IMR-90 (cell line): ENCODE data around the gene DISC1.

ENCODE experiments used
- CEBPB ChIP-seq: IDR thresholded peaks from 2 replicates; pipeline ENCODE4 v1.6.1; 2012; ENCODE audit warnings: low read depth, low read length, improper control_type of control experiment
- RFX5 ChIP-seq: IDR thresholded peaks from 2 replicates; pipeline ENCODE4 v1.8.0; 2012; ENCODE audit warnings: low read depth, mild to moderate bottlenecking, low read length, moderate library complexity
- TF ChIP-seq, protein P1 (sequence below): conservative IDR thresholded peaks from 2 replicates; pipeline ENCODE4 v1.5.1; 2012; ENCODE audit warnings: mild to moderate bottlenecking, low read depth, low read length, improper control_type of control experiment

DNA sequence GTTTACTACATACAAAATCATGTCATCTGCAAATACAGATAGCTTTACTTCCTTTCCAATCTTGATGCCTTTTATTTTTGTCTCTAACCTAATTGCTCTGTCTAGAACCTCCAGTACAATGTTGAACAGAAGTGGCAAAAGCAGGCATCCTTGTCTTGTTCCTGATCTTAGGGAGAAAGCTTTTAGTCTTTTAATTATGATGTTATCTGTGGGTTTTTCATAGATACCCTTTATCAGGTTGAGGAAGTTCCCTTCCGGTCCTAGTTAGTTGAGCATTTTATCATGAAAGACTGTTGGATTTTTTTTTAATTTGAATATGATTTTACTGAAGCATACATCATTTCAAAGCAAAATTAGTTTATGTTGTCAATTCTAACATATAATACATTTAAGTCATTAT is 45.7 kb upstream of the DISC1 start:
- TF ChIP-seq CEBPB (no peak), RFX5 (no peak)
- TF ChIP-seq, protein P1, sequence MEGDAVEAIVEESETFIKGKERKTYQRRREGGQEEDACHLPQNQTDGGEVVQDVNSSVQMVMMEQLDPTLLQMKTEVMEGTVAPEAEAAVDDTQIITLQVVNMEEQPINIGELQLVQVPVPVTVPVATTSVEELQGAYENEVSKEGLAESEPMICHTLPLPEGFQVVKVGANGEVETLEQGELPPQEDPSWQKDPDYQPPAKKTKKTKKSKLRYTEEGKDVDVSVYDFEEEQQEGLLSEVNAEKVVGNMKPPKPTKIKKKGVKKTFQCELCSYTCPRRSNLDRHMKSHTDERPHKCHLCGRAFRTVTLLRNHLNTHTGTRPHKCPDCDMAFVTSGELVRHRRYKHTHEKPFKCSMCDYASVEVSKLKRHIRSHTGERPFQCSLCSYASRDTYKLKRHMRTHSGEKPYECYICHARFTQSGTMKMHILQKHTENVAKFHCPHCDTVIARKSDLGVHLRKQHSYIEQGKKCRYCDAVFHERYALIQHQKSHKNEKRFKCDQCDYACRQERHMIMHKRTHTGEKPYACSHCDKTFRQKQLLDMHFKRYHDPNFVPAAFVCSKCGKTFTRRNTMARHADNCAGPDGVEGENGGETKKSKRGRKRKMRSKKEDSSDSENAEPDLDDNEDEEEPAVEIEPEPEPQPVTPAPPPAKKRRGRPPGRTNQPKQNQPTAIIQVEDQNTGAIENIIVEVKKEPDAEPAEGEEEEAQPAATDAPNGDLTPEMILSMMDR = no peak
